Measurements from ENCODE around the gene PRUNE2.

GRCh38 chr9:76598981-76599380 lies 306.9 kb downstream of the PRUNE2 start:
- TF ChIP-seq ZNF274 (IDR thresholded peaks at IDR 0.05; ENCODE audit: low read depth, low read length) (no peak), YY1 (IDR thresholded peaks at IDR 0.05; ENCODE audit: insufficient read depth, insufficient read length) (no peak), SUZ12 (IDR thresholded peaks at IDR 0.05; ENCODE audit: extremely low read depth, insufficient read depth, insufficient read length) (no peak)

All from NT2/D1 (cell line).